GM23338 (cell line): ENCODE data around the gene BCAR3. TPM values are rescaled to one million over a fixed set of nuclear protein-coding genes. Genes with fewer than 3 reads are reported as not detected.

Experiments used
- ATAC-seq: fragments of 200-7000 bp; cut with Tn5 transposase; 3 replicates; pipeline ENCODE4 v1.9.1; 2020
- DNase-seq: peaks from one replicate; pipeline ENCODE4 v3.0.0-alpha.2; 2015; ENCODE audit warnings: low spot score
- H2AFZ ChIP-seq: fragments of 200-600 bp; sonication (generic); 2 replicates; pipeline ENCODE4 v1.8.0; 2016; ENCODE audit warnings: antibody characterized with exemption, mild to moderate bottlenecking, moderate library complexity
- H3F3A ChIP-seq: fragments of 200-600 bp; sonication (generic); replicated peaks from 2 replicates; pipeline ENCODE4 v1.8.0; 2017; ENCODE audit warnings: antibody characterized with exemption, mixed run types, low read depth
- H3K27ac ChIP-seq: fragments of 200-600 bp; sonication (generic); 2 replicates; pipeline ENCODE4 v1.6.1; 2016; ENCODE audit warnings: low read depth
- H3K27me3 ChIP-seq: fragments of 200-600 bp; sonication (generic); 2 replicates; pipeline ENCODE4 v1.8.0; 2016; ENCODE audit warnings: mild to moderate bottlenecking, mixed run types, moderate library complexity; ENCODE audit not compliant: insufficient read depth
- H3K36me3 ChIP-seq: fragments of 200-600 bp; sonication (generic); 2 replicates; pipeline ENCODE4 v1.8.0; 2016; ENCODE audit warnings: mild to moderate bottlenecking; ENCODE audit not compliant: insufficient read depth
- H3K4me1 ChIP-seq: fragments of 200-600 bp; sonication (generic); 2 replicates; pipeline ENCODE4 v1.8.0; 2016; ENCODE audit warnings: mild to moderate bottlenecking, moderate library complexity; ENCODE audit not compliant: insufficient read depth
- H3K4me2 ChIP-seq: fragments of 200-600 bp; sonication (generic); 2 replicates; pipeline ENCODE4 v1.7.1; 2017; ENCODE audit warnings: mixed run types
- H3K4me3 ChIP-seq: fragments of 200-600 bp; sonication (generic); 2 replicates; pipeline ENCODE4 v1.6.1; 2016; ENCODE audit warnings: mixed run types
- H3K79me2 ChIP-seq: fragments of 200-600 bp; sonication (generic); replicated peaks from 2 replicates; pipeline ENCODE4 v1.8.0; 2017; ENCODE audit warnings: mild to moderate bottlenecking; ENCODE audit not compliant: insufficient read depth
- H3K9me2 ChIP-seq: fragments of 200-600 bp; sonication (generic); 2 replicates; pipeline ENCODE4 v1.8.0; 2017; ENCODE audit not compliant: insufficient read depth
- H4K20me1 ChIP-seq: fragments of 200-600 bp; sonication (generic); replicated peaks from 2 replicates; pipeline ENCODE4 v1.8.0; 2017; ENCODE audit warnings: mild to moderate bottlenecking; ENCODE audit not compliant: insufficient read depth
- H3K27ac Mint-ChIP-seq: 2 replicates; pipeline ENCODE4 v1.8.0; 2020; ENCODE audit warnings: inconsistent platforms, mild to moderate bottlenecking, moderate library complexity, mixed read lengths
- H3K27me3 Mint-ChIP-seq: 3 replicates; pipeline ENCODE4 v1.8.0; 2022; ENCODE audit warnings: low read depth, mild to moderate bottlenecking, moderate library complexity, mixed read lengths, inconsistent platforms; ENCODE audit not compliant: insufficient read depth, poor library complexity
- H3K36me3 Mint-ChIP-seq: 3 replicates; pipeline ENCODE4 v1.8.0; 2021; ENCODE audit warnings: low read depth, mild to moderate bottlenecking, inconsistent platforms, moderate library complexity, mixed read lengths
- H3K4me1 Mint-ChIP-seq: 3 replicates; pipeline ENCODE4 v1.8.0; 2020; ENCODE audit warnings: mild to moderate bottlenecking, inconsistent platforms, mixed read lengths
- H3K4me3 Mint-ChIP-seq: 3 replicates; pipeline ENCODE4 v1.8.0; 2021; ENCODE audit warnings: moderate library complexity, mild to moderate bottlenecking, inconsistent platforms, mixed read lengths
- H3K9me3 Mint-ChIP-seq: 3 replicates; pipeline ENCODE4 v1.8.0; 2020; ENCODE audit warnings: moderate library complexity, mild to moderate bottlenecking, inconsistent platforms, mixed read lengths
- CREB1 ChIP-seq: fragments of 250-450 bp; sonication (Bioruptor Pico); IDR thresholded peaks from 2 replicates; pipeline ENCODE4 v1.5.0; 2020; ENCODE audit warnings: low read depth, mild to moderate bottlenecking, moderate library complexity
- EZH2 ChIP-seq: fragments of 200-600 bp; sonication (generic); IDR thresholded peaks from one replicate; pipeline ENCODE4 v1.8.0; 2017; ENCODE audit warnings: antibody characterized with exemption, mild to moderate bottlenecking, low read depth; ENCODE audit not compliant: unreplicated experiment
- EZH2phosphoT487 ChIP-seq: fragments of 200-600 bp; sonication (generic); IDR thresholded peaks from one replicate; pipeline ENCODE4 v1.8.1; 2018; ENCODE audit warnings: antibody characterized with exemption; ENCODE audit not compliant: unreplicated experiment
- JUNB ChIP-seq: IDR thresholded peaks from one replicate; pipeline ENCODE4 v1.6.1; 2016; ENCODE audit warnings: antibody characterized with exemption; ENCODE audit not compliant: unreplicated experiment
- NANOG ChIP-seq: IDR thresholded peaks from 2 replicates; pipeline ENCODE4 v1.6.1; 2016; ENCODE audit warnings: antibody characterized with exemption, borderline replicate concordance
- POLR2AphosphoS5 ChIP-seq: IDR thresholded peaks from 2 replicates; pipeline ENCODE4 v1.6.1; 2016; ENCODE audit warnings: antibody characterized with exemption, low read depth
- REST ChIP-seq: IDR thresholded peaks from one replicate; pipeline ENCODE4 v1.6.1; 2018; ENCODE audit warnings: antibody characterized with exemption; ENCODE audit not compliant: unreplicated experiment
- STAT1 ChIP-seq: IDR thresholded peaks from one replicate; pipeline ENCODE4 v1.6.1; 2016; ENCODE audit warnings: antibody characterized with exemption; ENCODE audit not compliant: unreplicated experiment
- ZNF114 ChIP-seq: fragments of 250-450 bp; sonication (Bioruptor Pico); IDR thresholded peaks from 2 replicates; pipeline ENCODE4 v1.5.0; 2020; ENCODE audit warnings: mild to moderate bottlenecking, moderate library complexity
- ZNF331 ChIP-seq: fragments of 250-450 bp; sonication (Bioruptor Pico); IDR thresholded peaks from 2 replicates; pipeline ENCODE4 v1.5.0; 2020; ENCODE audit warnings: low read depth, mild to moderate bottlenecking, moderate library complexity
- polyA plus RNA-seq: library from polyadenylated mRNA; unstranded; fragments of >200 nt; fragmentation: Nextera tagmentation; extraction: Ambion mirVana; gene quantifications from 2 replicates; pipeline ENCODE4 v1.2.1, GENCODE V29; 2016
- total RNA-seq: library from RNA; depleted of rRNA; stranded (reverse); fragments of >200 nt; shearing (Covaris generic); gene quantifications from 2 replicates; pipeline ENCODE4 v1.2.3, GENCODE V29; 2014
- TF ChIP-seq, protein P1 (sequence below): IDR thresholded peaks from 2 replicates; pipeline ENCODE4 v1.6.1; 2016; ENCODE audit warnings: antibody characterized with exemption

BCAR3 gene
- total and polyA plus RNA-seq, 2 experiments from 2014 or later: 5.5 to 9.7 TPM

- TF ChIP-seq REST: no peak
- TF ChIP-seq CREB1 (CRISPR knock-in tag): no peak
- TF ChIP-seq EZH2phosphoT487: no peak
Observed at GRCh38 chr1:93597709-93598108, 83.9 kb downstream of the BCAR3 start (continued).

GRCh38 chr1:93596329-93597089 lies 85.1 kb downstream of the BCAR3 start:
- H3K36me3 ChIP-seq: no peaks in the 10 kb centered on the region

DNA sequence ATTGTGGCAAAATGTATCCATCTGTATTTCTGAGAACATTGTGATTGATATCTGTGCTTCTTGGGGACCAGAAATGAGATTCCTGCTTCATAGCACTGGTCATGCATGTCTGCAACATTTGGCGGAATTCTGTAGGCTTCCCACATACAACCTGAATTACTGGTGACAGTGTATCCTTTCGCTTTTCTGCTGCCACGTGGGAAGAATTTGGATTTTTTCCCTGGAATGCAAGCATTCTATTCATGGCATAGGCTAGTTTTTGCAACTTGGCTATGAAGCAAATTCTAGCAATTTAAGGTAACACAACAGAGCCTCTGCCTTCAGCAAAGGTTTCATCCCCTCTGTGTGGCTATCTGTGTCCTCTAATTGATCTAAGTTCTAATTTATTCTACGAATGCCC lies 85.9 kb downstream of the BCAR3 start:
- H3K79me2 ChIP-seq: 0 out of 2 replicates have a peak, but pooled peaks cover 4% of the 10 kb centered on the region
- H4K20me1 ChIP-seq: no peaks in the 10 kb centered on the region
- H3F3A ChIP-seq: no peaks in the 10 kb centered on the region
- H2AFZ ChIP-seq: no peak overlapping the region
- Mint-ChIP-seq H3K9me3 (no peaks in the 10 kb centered on the region), H3K4me1 (peaks cover 46% of the 10 kb centered on the region), H3K27me3 (peaks cover 2% of the 10 kb centered on the region), H3K4me3 (no peak overlapping the region), H3K36me3 (no peaks in the 10 kb centered on the region), H3K27ac (no peak overlapping the region)
- 0 out of 2 replicates have a peak overlapping the region, but pooled peaks have one; percentile 20 for H3K27ac ChIP-seq
- no peak overlapping the region; the same call in 1 of the 2 replicates for H3K4me3 ChIP-seq
- no peaks in the 10 kb centered on the region for H3K9me2 ChIP-seq
- peaks cover 35% of the 10 kb centered on the region for H3K4me1 ChIP-seq
- DNase-seq (no peak), ATAC-seq (no peak)
- H3K36me3 ChIP-seq: no peaks in the 10 kb centered on the region
- H3K27me3 ChIP-seq: no peaks in the 10 kb centered on the region
- no peak overlapping the region for H3K4me2 ChIP-seq
- TF ChIP-seq NANOG (no peak), ZNF331 (CRISPR knock-in tag) (no peak), REST (no peak), EZH2 (no peak), STAT1 (no peak), CREB1 (CRISPR knock-in tag) (no peak), ZNF114 (CRISPR knock-in tag) (no peak), JUNB (no peak)
- TF ChIP-seq, protein P1, sequence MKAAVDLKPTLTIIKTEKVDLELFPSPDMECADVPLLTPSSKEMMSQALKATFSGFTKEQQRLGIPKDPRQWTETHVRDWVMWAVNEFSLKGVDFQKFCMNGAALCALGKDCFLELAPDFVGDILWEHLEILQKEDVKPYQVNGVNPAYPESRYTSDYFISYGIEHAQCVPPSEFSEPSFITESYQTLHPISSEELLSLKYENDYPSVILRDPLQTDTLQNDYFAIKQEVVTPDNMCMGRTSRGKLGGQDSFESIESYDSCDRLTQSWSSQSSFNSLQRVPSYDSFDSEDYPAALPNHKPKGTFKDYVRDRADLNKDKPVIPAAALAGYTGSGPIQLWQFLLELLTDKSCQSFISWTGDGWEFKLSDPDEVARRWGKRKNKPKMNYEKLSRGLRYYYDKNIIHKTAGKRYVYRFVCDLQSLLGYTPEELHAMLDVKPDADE: no peak

More at GRCh38 chr1:93596329-93597089, 85.1 kb downstream of the BCAR3 start:
- no peak for TF ChIP-seq POLR2AphosphoS5
- TF ChIP-seq, protein P1: no peak
- no peak for TF ChIP-seq ZNF331 (CRISPR knock-in tag)
- no peak for TF ChIP-seq EZH2
- TF ChIP-seq JUNB: no peak
- Mint-ChIP-seq H3K9me3 (no peaks in the 10 kb centered on the region), H3K27me3 (peaks cover 2% of the 10 kb centered on the region), H3K4me3 (no peak overlapping the region), H3K4me1 (peaks cover 43% of the 10 kb centered on the region), H3K27ac (no peak overlapping the region), H3K36me3 (no peaks in the 10 kb centered on the region)
- no peaks in the 10 kb centered on the region for H4K20me1 ChIP-seq
- H3K4me1 ChIP-seq: peaks cover 35% of the 10 kb centered on the region
- H3K27me3 ChIP-seq: no peaks in the 10 kb centered on the region
- ATAC-seq: no peak
- H3K4me3 ChIP-seq: no peak overlapping the region
- H3K27ac ChIP-seq: no peak overlapping the region
- no peaks in the 10 kb centered on the region for H3K9me2 ChIP-seq
- H3K4me2 ChIP-seq: no peak overlapping the region
- H3K79me2 ChIP-seq: 0 out of 2 replicates have a peak, but pooled peaks cover 4% of the 10 kb centered on the region
- no peak for DNase-seq
- H2AFZ ChIP-seq: no peak overlapping the region
- H3F3A ChIP-seq: no peaks in the 10 kb centered on the region
